HepG2 (cell line): ENCODE results near the gene SAP25. TPM values are rescaled to one million over a fixed set of nuclear protein-coding genes. Genes with fewer than 3 reads are reported as not detected.

Experiments
- ATF7-NPFF ChIP-seq: sonication (generic); formaldehyde crosslinking; IDR thresholded peaks from 2 replicates; pipeline ENCODE4 v1.8.1; 2023; ENCODE audit warnings: mild to moderate bottlenecking, low read depth, missing genetic modification reagents, moderate library complexity
- ELK4 ChIP-seq: sonication (generic); formaldehyde crosslinking; IDR thresholded peaks from 2 replicates; pipeline ENCODE4 v1.9.0; 2021; ENCODE audit warnings: missing genetic modification reagents, borderline replicate concordance
- MTA1 ChIP-seq: sonication (generic); formaldehyde crosslinking; IDR thresholded peaks from 2 replicates; pipeline ENCODE4 v1.4.0; 2020; ENCODE audit warnings: missing genetic modification reagents, mild to moderate bottlenecking, borderline replicate concordance
- NCOR1 ChIP-seq: fragments of 200-600 bp; sonication (generic); IDR thresholded peaks from 2 replicates; pipeline ENCODE4 v1.7.0; 2017; ENCODE audit warnings: antibody characterized with exemption, low read length, borderline replicate concordance
- THYN1 ChIP-seq: sonication (generic); formaldehyde crosslinking; IDR thresholded peaks from 2 replicates; pipeline ENCODE4 v1.8.1; 2023; ENCODE audit warnings: low read depth, mild to moderate bottlenecking, moderate library complexity, missing genetic modification reagents, borderline replicate concordance
- UBTF ChIP-seq: sonication (generic); formaldehyde crosslinking; IDR thresholded peaks from 2 replicates; pipeline ENCODE4 v1.4.0; 2020; ENCODE audit warnings: mild to moderate bottlenecking, missing genetic modification reagents
- ZNF318 ChIP-seq: sonication (generic); formaldehyde crosslinking; IDR thresholded peaks from 2 replicates; pipeline ENCODE4 v1.4.0; 2020; ENCODE audit warnings: mild to moderate bottlenecking, missing genetic modification reagents
- ZNF776 ChIP-seq: sonication (generic); formaldehyde crosslinking; IDR thresholded peaks from 2 replicates; pipeline ENCODE4 v1.4.0; 2020; ENCODE audit warnings: mild to moderate bottlenecking, missing genetic modification reagents
- ZNF790 ChIP-seq: sonication (generic); formaldehyde crosslinking; IDR thresholded peaks from 2 replicates; pipeline ENCODE4 v1.8.0; 2022; ENCODE audit warnings: missing genetic modification reagents, mild to moderate bottlenecking, borderline replicate concordance
- polyA plus RNA-seq, 8 experiments: library from polyadenylated mRNA; depleted of rRNA in 3 of 8; stranded (reverse) in 7 of 8; unstranded in 1 of 8; fragments of >200 nt; fragmentation: Illumina TruSeq in 4 of 8; extraction: Trizol in 4 of 8; gene quantifications; 2 replicates each; pipeline versions ENCODE4 v1.2.1 to v1.2.3, GENCODE V29; 2011 to 2016; ENCODE audit warnings: low read depth in 4 of 8, missing spikeins in 1 of 8, mixed read lengths in 1 of 8; ENCODE audit not compliant: insufficient read depth in 1 of 8
- total RNA-seq, 5 experiments: library from RNA; depleted of rRNA; stranded (reverse); fragments of >200 nt; fragmentation: Illumina TruSeq; extraction: Trizol; gene quantifications; 2 replicates each; pipeline ENCODE4 v1.2.3, GENCODE V29; 2016; ENCODE audit warnings: low read depth in 1 of 5
- TF ChIP-seq, protein P1 (sequence below): sonication (generic); formaldehyde crosslinking; IDR thresholded peaks from 2 replicates; pipeline ENCODE4 v1.4.0; 2020; ENCODE audit warnings: missing genetic modification reagents

The SAP25 gene
- total and polyA plus RNA-seq, 2 of the 13 experiments (the other 11 are each of a cell fraction or from before 2014, with no cell fraction given), result 0.15 to 0.20 TPM

DNA sequence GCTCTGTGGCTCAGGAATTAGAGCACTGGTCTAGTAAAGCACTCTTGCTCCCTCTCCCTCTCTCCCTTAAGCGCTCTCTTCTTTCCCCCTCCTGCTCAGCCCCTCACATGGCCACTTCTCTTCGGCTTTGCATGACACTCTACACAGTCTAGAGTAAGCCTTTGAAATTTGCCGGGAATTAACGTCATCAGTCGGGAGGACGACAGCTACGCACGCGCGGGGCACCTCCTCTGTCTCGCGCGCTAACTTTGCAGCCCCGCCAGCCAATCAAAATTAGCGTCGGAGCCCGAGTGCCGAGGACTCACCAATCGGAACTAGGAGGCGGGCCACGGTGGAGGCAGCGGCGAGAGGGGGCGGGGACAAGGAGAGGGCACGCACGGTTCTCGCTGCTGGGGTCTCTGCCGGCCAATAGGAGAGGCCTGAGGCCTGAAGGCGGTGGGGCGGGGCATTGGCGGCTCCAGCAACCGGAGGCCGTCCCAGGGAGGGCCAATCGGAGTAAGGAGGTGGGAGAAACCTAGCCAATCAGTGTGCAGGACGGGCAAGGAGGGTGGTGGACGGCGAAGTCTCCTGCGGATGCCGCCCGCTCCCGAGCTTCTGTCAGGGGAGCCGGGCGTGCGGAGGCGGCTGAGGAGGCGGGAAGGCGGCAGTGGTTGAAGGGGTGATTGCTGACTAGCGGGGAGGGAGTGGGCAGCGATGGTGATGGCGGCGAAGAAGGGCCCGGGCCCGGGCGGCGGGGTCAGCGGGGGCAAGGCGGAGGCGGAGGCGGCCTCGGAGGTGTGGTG is 34.9 kb downstream of the SAP25 start, which contains the start of gene AGFG2 (continued):
- TF ChIP-seq UBTF, result peak; percentile 78
- TF ChIP-seq ELK4, result no peak
- TF ChIP-seq ZNF790 (CRISPR knock-in tag), result peak; percentile 83; the same call in 1 of the 2 replicates
- no peak; the same call in 1 of the 2 replicates for TF ChIP-seq ZNF776 (CRISPR knock-in tag)
- TF ChIP-seq, protein P1, sequence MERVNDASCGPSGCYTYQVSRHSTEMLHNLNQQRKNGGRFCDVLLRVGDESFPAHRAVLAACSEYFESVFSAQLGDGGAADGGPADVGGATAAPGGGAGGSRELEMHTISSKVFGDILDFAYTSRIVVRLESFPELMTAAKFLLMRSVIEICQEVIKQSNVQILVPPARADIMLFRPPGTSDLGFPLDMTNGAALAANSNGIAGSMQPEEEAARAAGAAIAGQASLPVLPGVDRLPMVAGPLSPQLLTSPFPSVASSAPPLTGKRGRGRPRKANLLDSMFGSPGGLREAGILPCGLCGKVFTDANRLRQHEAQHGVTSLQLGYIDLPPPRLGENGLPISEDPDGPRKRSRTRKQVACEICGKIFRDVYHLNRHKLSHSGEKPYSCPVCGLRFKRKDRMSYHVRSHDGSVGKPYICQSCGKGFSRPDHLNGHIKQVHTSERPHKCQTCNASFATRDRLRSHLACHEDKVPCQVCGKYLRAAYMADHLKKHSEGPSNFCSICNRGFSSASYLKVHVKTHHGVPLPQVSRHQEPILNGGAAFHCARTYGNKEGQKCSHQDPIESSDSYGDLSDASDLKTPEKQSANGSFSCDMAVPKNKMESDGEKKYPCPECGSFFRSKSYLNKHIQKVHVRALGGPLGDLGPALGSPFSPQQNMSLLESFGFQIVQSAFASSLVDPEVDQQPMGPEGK (CRISPR knock-in tag), result 0 out of 2 replicates have a peak, but pooled peaks have one; percentile 4
- no peak for TF ChIP-seq THYN1 (CRISPR knock-in tag)
- peak; percentile 44; the same call in 1 of the 2 replicates for TF ChIP-seq MTA1 (CRISPR knock-in tag)
- no peak for TF ChIP-seq NCOR1
- peak; percentile 73 for TF ChIP-seq ATF7-NPFF
- no peak for TF ChIP-seq ZNF318 (CRISPR knock-in tag)
